NCI-H2029 treated with DMSO at 0.1 percent for 48 hours (cell line): Measurements from ENCODE around the gene ATXN1.
A peak's percentile ranks its signal among the peaks of the same experiment; 100 is the strongest.

Experiments
- DNase-seq: peaks from one replicate; lab custom pipeline; 2025; lab: John Stamatoyannopoulos, UW

The ATXN1 gene

DNA sequence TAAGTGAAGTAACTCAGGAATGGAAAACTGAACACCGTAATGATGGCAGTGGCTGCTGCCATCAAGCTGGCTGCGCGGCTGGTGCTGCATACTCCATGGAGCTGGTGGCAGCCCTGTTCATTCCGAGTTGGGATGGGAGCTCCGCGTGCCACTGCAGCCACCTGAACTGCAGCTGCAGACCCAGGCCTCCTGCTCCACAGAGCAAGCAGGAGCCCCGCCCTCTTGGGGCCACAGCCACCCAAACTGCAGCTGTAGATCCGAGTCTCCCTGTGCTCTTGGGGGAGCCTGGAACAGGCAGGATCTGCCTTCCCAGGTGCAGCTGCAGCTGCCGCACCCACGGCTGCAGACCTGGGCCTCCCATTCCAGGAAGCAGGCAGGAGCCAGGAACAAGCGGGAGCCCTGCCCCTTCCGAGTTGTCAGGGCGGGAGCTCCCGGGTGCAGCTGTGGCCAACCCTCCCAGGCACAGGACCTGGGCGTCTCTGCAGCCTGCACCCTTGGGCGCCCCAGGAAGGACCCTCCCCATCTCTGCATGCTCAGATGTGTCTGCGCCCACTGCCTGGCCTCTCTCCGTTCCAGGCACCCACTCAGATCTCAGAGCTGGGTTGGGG, 402.6 kb downstream of the ATXN1 start:
- DNase-seq: no peak

DNA sequence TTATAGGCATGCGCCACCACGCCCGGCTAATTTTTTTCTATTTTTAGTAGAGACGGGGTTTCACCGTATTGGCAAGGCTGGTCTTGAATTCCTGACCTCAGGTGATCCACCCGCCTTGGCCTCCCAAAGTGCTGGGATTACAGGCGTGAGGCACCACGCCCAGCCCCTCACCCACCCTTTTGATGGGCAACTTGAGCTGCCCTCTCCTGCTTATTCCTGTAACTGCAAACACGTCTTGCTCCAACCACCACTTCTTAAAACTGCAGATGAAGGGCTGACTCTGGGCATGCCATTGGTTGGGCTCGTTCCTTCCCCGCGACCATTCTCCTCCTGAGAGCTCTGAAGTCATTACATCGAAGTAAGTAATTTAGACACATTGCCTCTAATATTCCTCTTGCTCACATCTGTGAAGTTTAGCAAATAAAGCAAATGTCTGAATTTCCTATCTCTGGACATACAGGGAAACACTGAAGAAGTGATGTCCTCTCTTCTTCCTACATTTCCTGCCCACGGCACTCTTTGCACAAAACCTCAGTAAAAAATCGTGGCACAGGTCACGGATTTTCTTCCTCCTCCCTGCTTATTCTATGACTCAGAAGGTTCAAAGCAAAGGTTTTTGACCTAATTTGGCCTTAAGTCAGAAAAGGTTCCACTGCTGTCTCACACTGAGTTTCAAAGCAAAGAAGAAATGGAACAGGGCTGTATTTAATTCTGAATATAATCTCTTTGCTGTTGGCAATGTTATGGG, 405.4 kb downstream of the ATXN1 start:
- DNase-seq: no peak

DNA sequence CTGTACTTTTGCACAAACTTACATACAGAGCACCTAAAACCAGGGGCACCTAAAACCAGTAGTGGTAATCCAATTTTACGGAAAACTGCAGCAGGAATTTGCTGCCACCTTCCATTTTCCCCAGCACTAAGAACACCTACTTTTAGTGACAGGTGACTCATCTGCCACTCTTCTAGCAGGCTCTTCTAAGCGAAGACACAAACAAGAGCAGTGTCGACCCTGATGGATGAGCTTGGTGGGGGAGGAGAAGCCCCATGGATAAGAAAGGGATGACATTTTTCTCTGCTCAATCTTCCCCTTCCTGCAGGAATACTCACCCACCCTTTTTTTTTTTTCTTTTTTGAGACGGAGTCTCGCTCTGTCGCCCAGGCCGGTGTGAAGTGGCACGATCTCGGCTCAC, 406.0 kb downstream of the ATXN1 start:
- no peak for DNase-seq

DNA sequence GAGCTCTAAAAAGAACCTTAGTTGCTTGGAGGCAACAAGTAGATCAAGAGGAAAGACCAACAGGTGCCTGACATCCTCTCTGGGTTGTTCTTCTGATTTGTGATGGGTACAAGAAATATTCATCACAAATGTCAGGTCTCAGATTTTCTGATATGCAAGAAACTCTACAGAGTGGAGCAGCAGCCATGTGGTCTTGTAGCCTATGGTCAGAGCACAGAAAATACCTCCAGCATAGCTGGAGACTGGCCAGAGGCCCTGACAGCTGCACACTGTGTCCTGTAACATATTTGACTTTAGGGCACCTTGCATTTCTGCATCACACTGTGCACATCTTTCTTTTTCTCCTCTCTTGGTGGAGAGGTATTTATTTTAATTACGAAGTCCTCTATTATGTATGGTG, 406.6 kb downstream of the ATXN1 start:
- no peak for DNase-seq

DNA sequence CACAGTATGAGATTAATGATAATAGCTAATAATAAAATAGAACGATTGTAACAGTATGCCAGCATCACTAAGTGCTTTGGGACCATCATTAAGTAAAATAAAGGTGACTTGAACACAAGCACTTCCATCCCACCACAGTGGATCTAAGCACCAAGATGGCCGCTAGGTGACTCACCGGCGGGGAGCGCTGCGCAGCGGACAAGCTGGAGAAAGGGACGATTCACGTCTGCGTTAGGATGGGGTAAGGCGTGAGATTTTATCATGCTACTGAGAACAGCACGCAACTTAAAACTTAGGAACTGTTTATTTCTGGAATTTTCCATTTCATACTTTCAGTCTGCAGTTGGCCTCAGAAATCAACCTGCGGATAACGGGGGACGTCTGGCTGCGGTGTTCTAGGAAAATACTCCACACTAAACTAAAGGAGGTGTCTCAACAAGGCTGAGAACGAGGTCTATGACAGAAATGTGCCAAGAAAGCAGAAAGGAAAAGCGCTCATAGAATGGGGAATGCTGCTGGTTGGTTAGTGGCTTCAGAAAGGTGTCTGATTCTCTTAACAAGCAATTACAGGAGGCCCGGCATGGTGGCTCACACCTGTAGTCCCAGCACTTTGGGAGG, 408.3 kb downstream of the ATXN1 start:
- DNase-seq: no peak

DNA sequence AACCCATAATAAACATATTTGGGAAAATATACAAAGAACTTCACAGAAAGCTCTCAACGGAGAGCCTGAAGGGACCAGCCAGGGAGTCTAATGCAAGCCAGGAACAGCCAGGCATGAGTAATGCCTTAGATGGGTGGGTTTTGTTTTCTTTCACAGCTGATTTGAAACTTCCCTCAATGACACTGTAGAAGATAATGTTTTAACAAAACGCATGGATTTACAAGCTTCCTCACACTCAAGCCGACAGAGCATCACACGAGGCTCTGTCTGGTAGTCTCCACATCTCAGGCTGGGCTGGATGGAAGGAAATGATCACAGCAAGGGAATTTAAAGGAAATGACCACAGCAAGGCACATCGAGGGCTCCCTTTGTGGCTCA, 409.0 kb downstream of the ATXN1 start:
- no peak for DNase-seq

DNA sequence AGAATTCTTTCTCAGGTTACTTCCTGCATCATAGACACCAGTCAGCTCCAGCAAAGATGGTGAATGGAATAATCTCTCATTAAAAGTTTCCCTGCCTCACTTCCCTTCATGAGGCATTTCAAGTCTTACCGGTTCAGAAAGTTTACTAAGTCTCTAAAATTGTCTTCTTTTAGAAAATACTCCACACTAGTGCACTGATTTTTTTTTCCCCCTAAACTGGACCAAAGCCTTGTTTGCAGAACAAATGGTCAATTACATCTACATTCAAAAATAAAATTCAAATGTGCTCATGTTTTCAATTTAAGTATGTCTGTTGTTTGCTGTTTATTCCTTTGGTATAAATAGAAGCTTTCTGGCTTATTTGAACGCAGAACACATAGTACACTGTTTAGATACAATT, 411.7 kb downstream of the ATXN1 start:
- DNase-seq: no peak

DNA sequence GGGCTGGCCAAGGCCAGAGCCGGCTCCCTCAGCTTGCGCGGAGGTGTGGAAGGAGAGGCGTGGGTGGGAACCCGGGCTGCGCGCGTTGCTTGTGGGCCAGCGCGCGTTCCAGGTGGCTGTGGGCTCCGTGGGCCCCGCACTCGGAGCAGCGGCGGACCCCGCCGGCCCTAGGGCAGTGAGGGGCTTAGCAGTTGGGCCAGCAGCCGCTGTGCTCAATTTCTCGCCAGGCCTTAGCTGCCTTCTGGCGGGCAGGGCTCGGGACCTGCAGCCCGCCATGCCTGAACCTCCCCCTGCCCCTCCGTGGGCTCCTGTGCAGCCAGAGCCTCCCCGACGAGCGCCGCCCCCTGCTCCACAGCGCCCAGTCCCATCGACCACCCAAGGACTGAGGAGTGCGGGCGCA, 414.4 kb downstream of the ATXN1 start:
- no peak for DNase-seq

DNA sequence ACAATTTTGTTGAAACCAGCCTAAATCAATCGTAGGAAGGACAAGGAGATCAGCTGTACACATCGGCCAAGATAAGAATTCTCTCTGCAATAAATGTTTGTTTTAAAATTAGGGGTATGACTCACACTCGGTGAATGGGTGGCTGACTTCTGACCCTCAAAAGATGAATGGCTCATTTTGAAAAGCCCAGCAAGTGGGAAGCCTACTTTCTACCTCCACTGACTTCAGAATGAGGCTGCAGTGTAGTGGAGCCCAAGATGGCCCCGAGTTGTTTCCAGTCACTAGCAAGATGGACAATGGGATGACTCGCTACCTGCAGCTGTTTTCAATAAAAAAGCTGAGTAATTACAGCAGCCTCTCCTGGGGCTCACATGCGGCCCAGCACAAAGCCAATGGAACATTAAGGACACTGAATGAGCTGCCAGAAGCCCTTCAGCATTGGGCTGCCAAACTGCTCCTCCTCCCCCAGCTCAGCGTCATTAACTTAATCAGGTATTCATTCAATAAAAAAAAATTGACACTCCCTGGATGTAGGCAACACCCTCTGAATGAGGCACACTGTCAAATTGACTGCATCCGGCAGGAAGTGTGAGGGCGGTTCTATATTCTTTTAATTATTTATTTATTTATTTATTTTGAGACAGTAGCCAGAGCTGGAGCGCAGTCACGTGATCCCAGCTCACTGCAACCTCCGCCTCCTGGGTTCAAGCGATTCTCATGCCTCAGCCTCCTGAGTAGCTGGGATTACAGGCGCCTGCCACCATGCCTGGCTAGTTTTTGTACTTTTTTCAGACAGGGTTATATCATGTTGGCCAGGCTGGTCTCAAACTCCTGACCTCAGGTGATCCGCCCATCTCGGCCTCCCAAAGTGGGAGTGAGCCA, 415.6 kb downstream of the ATXN1 start:
- no peak for DNase-seq

DNA sequence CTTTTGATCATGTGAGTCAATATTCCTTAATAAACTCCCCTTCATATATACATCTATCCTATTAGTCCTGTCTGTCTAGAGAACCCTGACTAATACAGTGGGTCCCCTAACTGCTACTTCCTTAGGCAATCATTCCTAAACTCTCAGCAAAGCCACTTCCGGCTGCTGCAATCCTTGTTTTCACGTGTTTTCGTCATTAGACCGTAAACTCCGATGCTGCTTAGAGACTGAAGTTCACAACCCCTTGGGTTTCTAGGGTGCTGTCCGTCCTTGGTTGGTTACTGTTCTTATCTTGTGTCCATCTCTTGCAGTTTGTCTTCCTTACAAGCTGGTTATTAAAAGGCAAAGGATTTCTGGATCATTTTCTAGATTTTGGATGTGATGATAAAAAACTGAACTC, 416.5 kb downstream of the ATXN1 start:
- DNase-seq: no peak

DNA sequence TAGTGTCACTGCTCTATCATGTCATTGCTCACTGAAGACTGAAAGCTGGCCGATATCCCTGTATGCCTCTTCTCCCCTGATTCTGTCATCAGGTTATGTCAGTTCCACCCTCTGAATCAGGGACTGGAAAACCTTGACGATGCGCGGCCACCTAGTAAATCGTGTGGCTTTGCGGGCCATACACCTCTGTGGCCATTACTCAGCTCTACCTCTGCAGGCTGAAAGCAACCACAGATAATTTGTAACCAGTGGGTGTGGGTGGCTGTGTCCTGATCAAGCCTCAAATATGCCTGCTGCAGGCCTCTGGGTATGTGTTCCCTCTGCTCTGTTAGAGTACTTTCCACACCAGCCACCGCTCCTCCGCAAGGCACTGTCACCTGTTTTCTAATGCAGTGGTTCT, 417.7 kb downstream of the ATXN1 start:
- DNase-seq: no peak

DNA sequence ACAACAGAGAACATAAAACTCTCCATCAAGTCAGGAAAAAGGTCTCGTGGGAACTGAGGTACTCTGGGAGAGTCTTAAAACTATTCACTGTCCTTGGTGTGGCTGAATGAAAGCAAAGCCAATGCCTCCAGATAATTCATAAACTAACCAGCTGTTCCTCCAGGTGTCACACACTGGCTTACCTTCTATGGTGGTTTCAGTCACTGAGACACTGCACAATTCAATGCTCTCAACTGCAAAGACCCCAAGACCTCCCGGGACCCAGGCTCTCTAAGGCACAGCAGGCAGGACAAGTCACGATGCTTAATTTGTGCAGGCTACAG, 422.0 kb downstream of the ATXN1 start:
- no peak for DNase-seq

DNA sequence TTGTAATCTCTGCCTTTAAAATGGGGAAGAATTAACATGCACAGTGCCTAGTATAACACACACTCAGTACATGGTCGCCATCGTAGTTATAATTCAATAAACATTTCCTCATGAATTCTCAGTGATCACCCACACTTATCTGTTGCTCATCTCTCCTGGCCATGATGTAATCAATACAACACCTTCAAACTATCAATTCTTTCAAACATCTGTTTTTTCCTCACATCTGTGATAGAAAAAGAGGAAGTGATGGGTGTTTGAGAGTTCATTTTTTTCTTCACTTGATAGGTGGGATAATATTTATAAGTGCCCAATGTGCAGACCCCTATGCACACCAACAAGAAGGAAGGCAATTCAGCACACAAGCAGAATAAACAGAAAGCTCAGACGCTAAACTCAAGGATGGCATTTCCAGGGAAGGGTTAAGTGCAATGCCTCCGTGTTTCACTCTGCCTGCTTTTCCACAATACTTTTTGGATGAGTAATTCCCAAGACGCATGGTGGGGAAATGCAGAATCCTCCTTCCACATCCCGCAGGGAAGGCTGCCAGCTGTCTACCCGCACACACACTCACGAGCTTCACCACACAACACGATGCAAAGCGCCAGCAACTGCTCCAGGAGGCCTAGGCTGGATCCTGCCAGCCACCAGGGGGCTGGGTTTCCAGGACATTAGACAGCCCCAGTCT, 422.5 kb downstream of the ATXN1 start:
- DNase-seq: no peak

DNA sequence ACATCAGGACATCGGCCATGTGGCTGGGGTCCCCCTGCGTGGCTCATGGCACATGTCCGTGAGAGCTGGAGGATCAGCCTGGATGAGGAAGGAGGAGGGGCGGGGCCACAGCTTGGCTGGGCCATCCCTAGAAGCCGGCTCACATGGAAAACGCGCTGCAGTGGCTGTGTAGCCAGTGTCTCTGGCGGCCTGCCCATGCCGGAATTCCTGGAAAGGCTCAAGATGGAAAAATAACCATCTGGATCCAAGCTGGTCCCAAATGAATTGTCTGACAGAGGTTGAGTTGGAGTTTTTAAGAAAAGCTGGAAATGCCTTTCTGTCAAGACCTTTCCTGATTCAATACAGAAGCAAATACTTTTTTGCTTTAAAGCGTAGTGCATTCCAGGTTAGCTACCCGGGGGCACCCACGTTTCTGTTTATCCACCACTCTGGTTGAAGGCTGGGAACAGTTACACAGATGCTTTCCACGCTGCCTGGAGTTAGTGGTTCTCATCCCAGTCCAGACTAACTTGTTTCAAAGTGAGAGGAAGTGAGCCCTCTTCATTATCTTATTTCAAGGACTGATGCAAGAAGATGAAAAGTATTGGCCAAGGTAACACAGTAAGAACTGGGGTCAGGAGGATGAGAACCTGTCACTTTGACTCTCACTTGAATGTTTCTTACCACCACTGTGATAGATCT, 423.8 kb downstream of the ATXN1 start:
- DNase-seq: no peak

DNA sequence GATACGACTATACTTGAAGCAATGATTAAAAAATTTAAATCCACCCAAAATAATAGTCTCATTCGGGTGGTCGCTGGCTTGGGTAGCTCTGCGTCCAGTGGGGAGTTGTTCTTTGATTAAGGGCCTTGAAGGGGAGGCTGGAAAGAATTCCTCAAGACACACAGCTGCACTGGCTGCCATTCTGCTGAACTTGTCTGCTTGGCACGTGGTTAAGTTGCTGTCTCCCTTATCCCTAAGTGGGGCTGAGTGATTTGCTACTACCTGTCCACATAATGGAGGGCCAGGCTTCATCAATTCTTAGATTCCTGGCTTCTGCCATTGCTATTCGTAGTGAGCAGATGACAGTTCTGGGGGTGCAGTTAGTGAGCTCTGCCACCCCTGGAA, 424.4 kb downstream of the ATXN1 start:
- no peak for DNase-seq

DNA sequence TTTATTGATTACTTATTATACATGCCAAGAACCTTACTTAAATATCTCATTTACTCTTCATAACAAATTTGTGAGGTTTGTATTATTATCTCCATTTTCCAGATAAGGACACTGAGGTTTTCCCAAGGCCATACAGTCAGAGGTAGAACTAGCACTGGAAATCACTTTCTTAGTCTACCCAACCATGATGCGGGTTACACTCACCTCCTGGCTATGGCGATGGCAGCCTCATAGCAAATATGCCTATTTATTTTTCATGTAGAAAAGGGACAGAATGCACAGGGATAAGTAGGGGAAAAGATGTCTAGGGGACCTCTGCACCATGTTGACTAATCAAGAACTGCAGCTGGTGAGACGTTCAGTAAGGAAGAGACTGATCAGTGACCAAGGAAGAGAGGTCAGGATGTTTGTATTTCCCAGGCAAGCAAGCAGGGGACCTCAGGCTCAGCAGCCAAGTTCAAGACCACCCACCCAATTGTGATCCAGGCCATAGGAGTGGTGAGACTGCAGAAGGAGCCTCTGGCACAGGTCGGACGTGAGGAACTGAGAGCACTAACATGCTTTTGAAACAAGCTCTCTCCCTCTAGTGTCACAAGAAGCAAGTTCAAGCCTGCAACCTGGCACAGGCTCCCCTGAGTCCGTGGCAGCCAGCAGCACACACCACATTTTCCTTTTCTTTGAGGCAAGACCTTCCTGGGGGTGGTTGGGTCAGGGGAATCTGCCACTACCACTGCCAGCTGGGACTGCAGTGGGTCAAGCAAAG, 425.0 kb downstream of the ATXN1 start:
- DNase-seq: no peak

DNA sequence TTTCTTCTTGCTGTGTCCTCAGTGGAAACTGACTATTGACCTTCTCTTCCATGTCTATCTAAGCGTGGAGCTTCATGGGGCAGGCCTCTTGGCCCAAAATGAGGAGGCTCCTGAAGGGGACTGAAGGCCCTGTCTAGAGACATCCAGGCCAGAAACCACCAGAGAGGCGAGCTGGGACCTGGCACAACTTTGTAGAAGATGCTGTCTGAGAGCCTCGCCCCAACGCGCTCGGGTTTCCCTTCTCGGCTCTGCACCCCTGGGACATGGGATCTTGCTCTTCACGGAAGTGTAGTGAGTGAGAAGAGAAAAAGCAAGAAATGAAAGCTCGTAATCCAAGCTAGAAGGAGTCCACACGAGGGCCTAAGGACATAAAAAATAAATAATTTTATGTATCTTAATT, 426.1 kb downstream of the ATXN1 start:
- no peak for DNase-seq

DNA sequence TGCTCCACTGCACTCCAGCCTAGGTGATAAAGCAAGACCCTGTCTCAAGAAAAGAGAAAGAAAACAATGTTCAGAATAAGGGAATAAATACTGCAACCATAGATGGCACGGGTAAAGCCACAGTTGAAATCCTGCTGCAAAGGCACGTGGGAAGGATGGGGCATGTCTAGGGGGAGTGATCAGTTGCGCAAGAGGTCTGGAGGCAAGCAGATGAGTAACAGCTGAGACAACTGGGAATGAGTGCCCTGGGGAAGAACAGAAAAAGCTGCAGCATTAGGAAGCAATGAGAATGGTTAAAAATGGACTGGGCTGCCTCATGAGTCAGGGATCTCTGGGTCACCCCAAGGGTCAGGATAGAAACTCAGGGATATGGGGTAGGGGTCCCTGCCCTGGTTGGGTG, 426.6 kb downstream of the ATXN1 start:
- no peak for DNase-seq

DNA sequence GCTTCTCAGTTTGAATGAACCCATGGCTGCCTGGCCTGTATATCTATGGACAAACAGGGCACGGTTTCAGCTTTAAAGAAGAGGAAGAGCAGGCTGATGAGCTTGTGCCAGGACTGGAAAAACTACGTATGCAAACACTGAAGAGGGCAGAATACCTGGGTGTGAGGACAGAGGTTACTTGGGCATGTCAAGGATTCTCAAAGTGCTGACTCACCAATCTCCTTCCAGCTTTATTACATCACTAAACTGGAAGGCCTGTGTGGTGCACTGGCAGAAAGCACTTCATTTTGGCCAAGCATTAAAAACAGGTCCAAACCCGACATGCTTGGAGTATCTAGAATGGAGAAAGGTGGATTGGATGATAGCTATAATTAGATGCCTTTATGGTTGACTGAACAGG, 427.7 kb downstream of the ATXN1 start:
- DNase-seq: peak; percentile 43

DNA sequence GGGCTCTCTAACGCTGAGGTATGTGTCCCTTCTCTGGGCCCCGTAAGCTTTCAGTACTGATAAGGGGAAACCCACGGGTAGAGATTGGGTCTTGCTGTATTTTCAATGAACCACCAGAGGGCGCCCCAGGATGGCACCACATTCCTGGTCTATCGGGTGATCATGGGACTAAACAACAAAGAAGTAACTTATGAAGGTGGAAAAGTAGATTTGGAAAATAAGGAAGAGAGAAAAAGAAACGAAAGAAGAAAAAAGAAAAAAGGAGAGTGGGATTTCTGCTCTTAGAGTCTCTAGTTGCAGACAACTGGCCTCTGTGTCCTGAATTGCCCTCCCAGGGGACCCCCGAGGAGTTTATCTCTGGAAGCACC, 429.1 kb downstream of the ATXN1 start:
- DNase-seq: peak; percentile 86
